Ishikawa (cell line): ENCODE data around the gene SPON1.

ENCODE experiments used
- CEBPB ChIP-seq: IDR thresholded peaks from 2 replicates; pipeline ENCODE4 v1.6.1; 2012
- CREB1 ChIP-seq: IDR thresholded peaks from 2 replicates; pipeline ENCODE4 v1.6.1; 2012; ENCODE audit warnings: low read depth
- EGR1 ChIP-seq: IDR thresholded peaks from 2 replicates; pipeline ENCODE4 v1.6.1; 2012
- EP300 ChIP-seq: IDR thresholded peaks from 2 replicates; pipeline ENCODE4 v1.6.1; 2012; ENCODE audit warnings: borderline replicate concordance
- FOXM1 ChIP-seq: IDR thresholded peaks from 2 replicates; pipeline ENCODE4 v1.6.1; 2012; ENCODE audit warnings: low read depth, borderline replicate concordance
- NFIC ChIP-seq: IDR thresholded peaks from 2 replicates; pipeline ENCODE4 v1.6.1; 2012
- RAD21 ChIP-seq: IDR thresholded peaks from 2 replicates; pipeline ENCODE4 v1.6.1; 2012; ENCODE audit warnings: low read depth
- TAF1 ChIP-seq: IDR thresholded peaks from 2 replicates; pipeline ENCODE4 v1.6.1; 2012; ENCODE audit warnings: low read depth, mild to moderate bottlenecking
- TCF12 ChIP-seq: IDR thresholded peaks from 2 replicates; pipeline ENCODE4 v1.6.1; 2012; ENCODE audit warnings: low read depth
- TEAD4 ChIP-seq: IDR thresholded peaks from 2 replicates; pipeline ENCODE4 v1.6.1; 2012
- YY1 ChIP-seq: IDR thresholded peaks from 2 replicates; pipeline ENCODE4 v1.6.1; 2012; ENCODE audit warnings: low read depth
- ZBTB7A ChIP-seq: IDR thresholded peaks from 2 replicates; pipeline ENCODE4 v1.6.1; 2012; ENCODE audit warnings: low read depth
- TF ChIP-seq, protein P1 (sequence below): IDR thresholded peaks from 2 replicates; pipeline ENCODE4 v1.6.1; 2012
- TF ChIP-seq, protein P2 (sequence below): IDR thresholded peaks from 2 replicates; pipeline ENCODE4 v1.6.1; 2012; ENCODE audit warnings: low read depth, mild to moderate bottlenecking
- TF ChIP-seq, protein P3 (sequence below): IDR thresholded peaks from 2 replicates; pipeline ENCODE4 v1.6.1; 2012

Gene SPON1

DNA sequence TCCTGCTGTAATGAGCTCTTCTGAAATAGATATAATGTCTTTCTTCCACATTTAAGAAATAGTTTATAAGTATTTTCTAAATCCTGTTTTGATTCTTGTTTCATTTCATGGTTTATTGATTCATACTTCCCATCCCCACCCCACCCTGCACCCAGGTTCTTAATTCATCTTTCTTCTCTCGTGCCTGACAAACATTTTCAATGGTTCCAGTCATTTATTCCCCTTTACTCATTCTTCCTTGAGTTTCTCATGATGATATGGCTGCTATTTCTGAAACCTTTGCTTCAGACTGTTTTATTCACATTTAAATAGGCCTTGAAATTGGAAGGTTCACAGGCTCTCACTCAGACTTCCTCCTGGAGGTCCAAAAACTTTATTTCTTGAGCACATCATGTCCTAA, 142.9 kb downstream of the SPON1 start:
- TF ChIP-seq NFIC (no peak), TCF12 (no peak), EGR1 (no peak)
- TF ChIP-seq, protein P1, sequence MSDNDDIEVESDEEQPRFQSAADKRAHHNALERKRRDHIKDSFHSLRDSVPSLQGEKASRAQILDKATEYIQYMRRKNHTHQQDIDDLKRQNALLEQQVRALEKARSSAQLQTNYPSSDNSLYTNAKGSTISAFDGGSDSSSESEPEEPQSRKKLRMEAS = no peak
- TF ChIP-seq, protein P2, sequence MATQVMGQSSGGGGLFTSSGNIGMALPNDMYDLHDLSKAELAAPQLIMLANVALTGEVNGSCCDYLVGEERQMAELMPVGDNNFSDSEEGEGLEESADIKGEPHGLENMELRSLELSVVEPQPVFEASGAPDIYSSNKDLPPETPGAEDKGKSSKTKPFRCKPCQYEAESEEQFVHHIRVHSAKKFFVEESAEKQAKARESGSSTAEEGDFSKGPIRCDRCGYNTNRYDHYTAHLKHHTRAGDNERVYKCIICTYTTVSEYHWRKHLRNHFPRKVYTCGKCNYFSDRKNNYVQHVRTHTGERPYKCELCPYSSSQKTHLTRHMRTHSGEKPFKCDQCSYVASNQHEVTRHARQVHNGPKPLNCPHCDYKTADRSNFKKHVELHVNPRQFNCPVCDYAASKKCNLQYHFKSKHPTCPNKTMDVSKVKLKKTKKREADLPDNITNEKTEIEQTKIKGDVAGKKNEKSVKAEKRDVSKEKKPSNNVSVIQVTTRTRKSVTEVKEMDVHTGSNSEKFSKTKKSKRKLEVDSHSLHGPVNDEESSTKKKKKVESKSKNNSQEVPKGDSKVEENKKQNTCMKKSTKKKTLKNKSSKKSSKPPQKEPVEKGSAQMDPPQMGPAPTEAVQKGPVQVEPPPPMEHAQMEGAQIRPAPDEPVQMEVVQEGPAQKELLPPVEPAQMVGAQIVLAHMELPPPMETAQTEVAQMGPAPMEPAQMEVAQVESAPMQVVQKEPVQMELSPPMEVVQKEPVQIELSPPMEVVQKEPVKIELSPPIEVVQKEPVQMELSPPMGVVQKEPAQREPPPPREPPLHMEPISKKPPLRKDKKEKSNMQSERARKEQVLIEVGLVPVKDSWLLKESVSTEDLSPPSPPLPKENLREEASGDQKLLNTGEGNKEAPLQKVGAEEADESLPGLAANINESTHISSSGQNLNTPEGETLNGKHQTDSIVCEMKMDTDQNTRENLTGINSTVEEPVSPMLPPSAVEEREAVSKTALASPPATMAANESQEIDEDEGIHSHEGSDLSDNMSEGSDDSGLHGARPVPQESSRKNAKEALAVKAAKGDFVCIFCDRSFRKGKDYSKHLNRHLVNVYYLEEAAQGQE = no peak

DNA sequence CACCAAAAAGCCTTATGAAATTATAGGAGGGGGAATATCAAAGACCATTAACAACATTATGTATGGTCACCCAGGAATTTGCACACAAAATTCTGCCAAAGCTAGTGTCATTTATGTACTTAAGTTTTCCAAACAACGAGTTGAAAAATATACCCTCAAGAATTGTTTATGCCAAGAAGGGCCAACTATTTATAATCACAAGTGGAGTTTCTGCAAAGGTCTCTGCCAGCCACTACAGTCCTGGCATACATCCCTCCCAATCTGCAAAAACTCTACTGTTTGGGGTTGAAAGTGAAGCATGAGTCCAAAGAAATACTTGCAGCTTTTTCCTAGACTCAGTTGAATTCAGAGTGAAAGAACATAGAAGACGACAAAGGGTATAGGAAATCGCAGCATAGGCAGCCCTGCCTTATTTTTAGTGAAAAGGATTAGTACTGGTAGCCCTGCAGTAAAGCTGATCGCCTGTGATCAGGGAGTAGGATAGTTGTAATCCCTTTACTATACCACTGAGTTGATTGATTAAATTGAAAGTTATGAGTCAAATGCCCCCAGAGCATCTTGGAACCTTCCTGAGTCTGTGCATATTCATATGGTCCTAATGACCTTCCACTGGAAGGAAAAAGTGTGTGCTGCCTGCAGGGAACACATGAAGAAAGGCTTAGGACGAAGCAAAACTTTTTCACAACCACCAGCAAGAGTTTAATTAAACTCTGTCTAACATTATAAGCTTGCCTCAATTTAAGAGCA, 144.0 kb downstream of the SPON1 start:
- TF ChIP-seq EP300 (no peak), YY1 (no peak), CEBPB (no peak), CREB1 (no peak), FOXM1 (no peak), RAD21 (no peak), EGR1 (no peak), TAF1 (no peak), TCF12 (no peak), TEAD4 (no peak), ZBTB7A (no peak), NFIC (no peak)
- TF ChIP-seq, protein P1 = no peak
- TF ChIP-seq, protein P2 = no peak
- TF ChIP-seq, protein P3, sequence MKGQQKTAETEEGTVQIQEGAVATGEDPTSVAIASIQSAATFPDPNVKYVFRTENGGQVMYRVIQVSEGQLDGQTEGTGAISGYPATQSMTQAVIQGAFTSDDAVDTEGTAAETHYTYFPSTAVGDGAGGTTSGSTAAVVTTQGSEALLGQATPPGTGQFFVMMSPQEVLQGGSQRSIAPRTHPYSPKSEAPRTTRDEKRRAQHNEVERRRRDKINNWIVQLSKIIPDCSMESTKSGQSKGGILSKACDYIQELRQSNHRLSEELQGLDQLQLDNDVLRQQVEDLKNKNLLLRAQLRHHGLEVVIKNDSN = no peak

DNA sequence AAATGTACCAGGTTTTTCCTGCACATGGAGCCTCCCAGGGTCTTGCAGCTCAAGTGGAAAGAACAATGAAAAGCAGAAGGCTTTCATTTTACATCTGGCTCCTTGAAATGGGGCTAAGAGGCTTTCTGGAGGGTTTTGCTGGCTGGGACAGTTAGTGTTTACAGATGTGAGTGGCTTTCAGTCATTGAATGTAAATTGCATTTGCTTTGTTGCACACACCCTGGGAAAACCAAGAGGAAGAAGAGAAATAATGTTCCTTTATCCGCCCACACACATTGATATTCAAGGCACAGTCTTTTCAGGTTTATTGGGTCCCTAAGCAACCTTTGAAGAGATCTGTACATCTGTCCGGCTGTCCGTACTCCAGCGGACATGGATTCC, 144.5 kb downstream of the SPON1 start:
- TF ChIP-seq TCF12 (no peak), CREB1 (no peak), ZBTB7A (no peak), EP300 (no peak), TAF1 (no peak), RAD21 (no peak), YY1 (no peak)
- TF ChIP-seq, protein P3 = no peak

DNA sequence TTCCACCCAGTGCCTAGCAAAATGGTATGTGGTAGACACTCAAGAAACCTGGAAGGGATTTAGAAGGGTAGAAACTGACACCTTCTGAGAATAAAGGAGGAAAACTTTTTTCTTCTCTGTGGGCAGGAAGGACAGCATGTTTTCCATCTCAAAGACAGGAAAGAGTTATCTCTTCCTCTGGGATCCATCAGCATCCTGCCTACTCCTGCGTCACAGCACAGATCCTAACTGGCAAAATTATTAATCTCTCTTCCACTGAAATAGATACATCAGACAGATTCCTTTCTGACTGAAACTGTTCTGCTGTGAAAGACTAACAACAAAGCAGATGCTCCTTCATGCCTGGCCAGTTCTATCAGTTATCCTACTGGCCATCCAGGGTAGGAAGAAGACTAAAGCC, 147.2 kb downstream of the SPON1 start:
- TF ChIP-seq CEBPB (no peak), ZBTB7A (no peak), CREB1 (no peak), TEAD4 (no peak), EGR1 (no peak), YY1 (no peak), RAD21 (no peak)
- TF ChIP-seq, protein P1 = no peak

DNA sequence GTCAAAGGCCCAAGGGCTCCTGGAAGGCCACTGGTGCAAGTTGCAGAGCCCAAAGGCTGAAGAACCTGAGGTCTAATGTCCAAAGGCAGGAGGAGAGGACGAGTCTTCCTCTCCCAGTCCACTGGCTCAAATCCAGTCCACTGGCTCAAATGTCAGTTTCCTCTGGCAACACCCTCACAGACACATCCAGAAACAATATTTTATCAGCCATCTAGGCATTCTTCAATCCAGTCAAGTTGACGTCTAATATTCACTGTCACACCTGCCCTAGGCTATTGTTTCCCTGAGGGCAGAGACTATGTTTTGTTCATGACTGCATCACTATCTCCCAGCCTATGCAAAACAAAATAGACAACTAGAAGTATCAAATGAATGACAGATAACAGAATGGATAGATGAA, 148.1 kb downstream of the SPON1 start:
- TF ChIP-seq NFIC (no peak), FOXM1 (no peak), TAF1 (no peak), CEBPB (no peak), RAD21 (no peak), EGR1 (no peak)
- TF ChIP-seq, protein P3 = no peak
- TF ChIP-seq, protein P1 = no peak

DNA sequence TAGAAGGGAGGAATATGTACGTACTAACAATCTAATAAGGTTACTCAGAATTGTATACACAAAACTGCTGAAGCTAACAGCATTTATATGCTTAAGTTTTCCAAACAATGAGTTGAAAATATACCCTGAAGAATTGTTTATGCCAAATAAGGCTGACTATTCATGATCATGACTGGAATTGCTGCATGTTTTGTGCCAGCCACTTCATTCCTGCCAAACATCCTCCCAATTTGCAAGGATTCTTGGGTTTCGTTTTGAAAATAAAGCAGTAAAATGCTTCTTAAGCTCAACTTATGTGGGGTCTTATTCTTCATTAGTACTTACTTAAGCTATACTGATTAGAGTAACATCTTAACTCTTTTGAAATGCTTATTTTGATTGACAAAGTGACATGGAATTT, 149.0 kb downstream of the SPON1 start:
- TF ChIP-seq FOXM1 (no peak), CREB1 (no peak), TAF1 (no peak), TEAD4 (no peak), CEBPB (no peak), YY1 (no peak), EP300 (no peak), NFIC (no peak), ZBTB7A (no peak), RAD21 (no peak), TCF12 (no peak), EGR1 (no peak)
- TF ChIP-seq, protein P1 = no peak
- TF ChIP-seq, protein P3 = no peak
- TF ChIP-seq, protein P2 = no peak
